ENCODE results near the gene FAM76A.

Gene FAM76A

DNA sequence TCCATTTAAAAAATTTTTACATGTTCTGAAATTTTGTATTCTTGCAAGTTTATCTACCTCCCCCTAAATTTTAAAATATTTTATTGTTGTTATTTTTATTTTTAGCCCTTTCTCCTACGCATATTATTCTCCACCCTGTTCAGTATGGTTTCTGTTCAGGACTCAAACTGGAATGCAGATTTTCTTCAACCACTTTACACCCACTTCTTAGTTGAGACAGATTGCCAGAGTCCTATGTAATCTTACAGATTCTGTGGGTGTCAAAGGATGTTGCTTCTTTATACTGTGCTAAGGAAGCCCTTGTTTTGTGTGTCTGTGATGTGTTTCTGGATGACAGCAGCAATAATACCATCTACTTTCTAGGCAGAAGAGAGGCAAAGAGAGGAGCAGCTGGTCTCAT is 84.1 kb downstream of the FAM76A start:
- Histone ChIP-seq H3K27ac (ENCODE audit: poor library complexity, severe bottlenecking) (no peak overlapping the region), H3K27me3 (ENCODE audit: insufficient read depth, poor library complexity, severe bottlenecking) (no peaks in the 10 kb centered on the region), H3K36me3 (ENCODE audit: low read depth) (peaks cover 21% of the 10 kb centered on the region), H3K4me1 (ENCODE audit: insufficient read depth, poor library complexity, severe bottlenecking) (no peaks in the 10 kb centered on the region), H3K4me3 (ENCODE audit: severe bottlenecking) (no peak overlapping the region), H3K9me3 (ENCODE audit: severe bottlenecking) (no peaks in the 10 kb centered on the region)
- ATAC-seq (ENCODE audit: low read depth) (no peak), DNase-seq (ENCODE audit: low spot score) (no peak)
- no peak for TF ChIP-seq CTCF (IDR thresholded peaks at IDR 0.05; ENCODE audit: poor library complexity, severe bottlenecking)

DNA sequence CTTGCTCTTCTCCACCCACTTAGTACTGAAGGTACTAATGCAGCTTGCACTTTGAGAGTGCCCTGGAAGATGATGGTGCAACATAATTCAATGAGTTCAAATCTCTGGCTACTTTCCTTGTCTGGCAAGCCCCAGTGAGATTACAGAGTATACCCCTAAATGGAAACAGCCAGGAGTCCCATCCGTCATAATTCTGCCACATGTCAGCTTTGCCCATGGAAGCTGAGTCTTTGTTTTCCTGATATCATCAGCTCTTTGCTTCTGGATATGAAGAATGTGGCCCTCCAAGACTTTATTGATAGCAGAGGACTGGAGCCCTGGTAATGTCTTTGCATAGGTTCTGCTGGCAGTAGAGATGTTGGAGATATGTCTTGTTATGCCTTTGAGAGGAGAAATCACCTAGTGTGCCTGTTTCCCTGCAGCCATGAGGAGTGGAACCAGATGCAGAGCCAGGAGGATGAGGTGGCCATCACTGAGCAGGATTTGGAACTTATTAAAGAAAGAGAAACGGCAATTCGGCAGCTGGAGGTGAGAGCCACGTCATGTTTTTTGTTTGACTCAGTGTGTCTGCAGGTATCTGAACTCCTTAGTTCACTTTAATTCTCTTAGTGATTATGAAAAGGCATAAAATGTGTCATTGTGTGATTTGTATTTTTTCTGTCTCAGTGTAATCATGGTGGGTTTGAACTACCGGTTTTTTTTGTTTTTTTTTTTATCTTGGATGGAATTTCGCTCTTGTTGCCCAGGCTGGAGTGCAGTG is 86.2 kb downstream of the FAM76A start:
- H3K36me3 ChIP-seq (ENCODE audit: low read depth), result peaks cover 10% of the 10 kb centered on the region
- H3K27ac ChIP-seq (ENCODE audit: poor library complexity, severe bottlenecking), result no peak overlapping the region
- no peak overlapping the region for H3K4me3 ChIP-seq (ENCODE audit: severe bottlenecking)
- no peaks in the 10 kb centered on the region for H3K4me1 ChIP-seq (ENCODE audit: insufficient read depth, poor library complexity, severe bottlenecking)
- ATAC-seq (ENCODE audit: low read depth), result no peak
- H3K9me3 ChIP-seq (ENCODE audit: severe bottlenecking), result no peaks in the 10 kb centered on the region
- no peaks in the 10 kb centered on the region for H3K27me3 ChIP-seq (ENCODE audit: insufficient read depth, poor library complexity, severe bottlenecking)
- no peak for DNase-seq (ENCODE audit: low spot score)
- TF ChIP-seq CTCF (IDR thresholded peaks at IDR 0.05; ENCODE audit: poor library complexity, severe bottlenecking), result no peak
